HFFc6 (cell line): ENCODE measurements around the gene IRX4. TPM values are rescaled to one million over a fixed set of nuclear protein-coding genes. Genes with fewer than 3 reads are reported as not detected.

Source experiments
- DNase-seq: peaks from one replicate; pipeline ENCODE4 v3.0.0-alpha.2; 2018
- H3K27ac Mint-ChIP-seq: 2 replicates; pipeline ENCODE4 v1.8.0; 2020; ENCODE audit warnings: mild to moderate bottlenecking, mixed read lengths
- H3K27me3 Mint-ChIP-seq: 2 replicates; pipeline ENCODE4 v1.8.0; 2021; ENCODE audit warnings: mild to moderate bottlenecking, moderate library complexity, mixed read lengths; ENCODE audit not compliant: insufficient read depth
- H3K36me3 Mint-ChIP-seq: 2 replicates; pipeline ENCODE4 v1.8.0; 2021; ENCODE audit warnings: low read depth, mixed read lengths
- H3K4me1 Mint-ChIP-seq: 2 replicates; pipeline ENCODE4 v1.8.0; 2020; ENCODE audit warnings: low read depth, mixed read lengths
- H3K4me3 Mint-ChIP-seq: 2 replicates; pipeline ENCODE4 v1.8.0; 2020; ENCODE audit warnings: mild to moderate bottlenecking, moderate library complexity, mixed read lengths
- H3K9me3 Mint-ChIP-seq: 2 replicates; pipeline ENCODE4 v1.8.0; 2020; ENCODE audit warnings: mild to moderate bottlenecking, mixed read lengths
- CTCF ChIP-seq: fragments of 200-600 bp; sonication (generic); IDR thresholded peaks from 2 replicates; pipeline ENCODE4 v1.5.0; 2021; ENCODE audit warnings: antibody characterized with exemption, mild to moderate bottlenecking
- total RNA-seq, 6 experiments: library from RNA; stranded (reverse); fragmentation: NEBNext Ultra II Directional; extraction: Animal tissue kit (Norgen Biotek cat#: 25700); gene quantifications; 2 replicates in 1 of 6; 3 replicates in 5 of 6; pipeline ENCODE4 v1.2.3, GENCODE V29; 2021

Gene IRX4
- total RNA-seq, 6 experiments from 2014 or later, result not detected

GRCh38 chr5:1838013-1838412, 44.7 kb downstream of the IRX4 start:
- Mint-ChIP-seq H3K4me3 (no peak overlapping the region), H3K27ac (no peak overlapping the region), H3K9me3 (no peaks in the 10 kb centered on the region), H3K36me3 (no peaks in the 10 kb centered on the region), H3K27me3 (peaks cover 28% of the 10 kb centered on the region), H3K4me1 (no peaks in the 10 kb centered on the region)
- TF ChIP-seq CTCF, result no peak
- no peak for DNase-seq

GRCh38 chr5:1836891-1837880, 45.5 kb downstream of the IRX4 start:
- DNase-seq, result no peak
- Mint-ChIP-seq H3K4me3 (no peak overlapping the region), H3K4me1 (peaks cover 4% of the 10 kb centered on the region; the same call in 1 of the 2 replicates), H3K27me3 (peaks cover 29% of the 10 kb centered on the region), H3K27ac (no peak overlapping the region), H3K36me3 (no peaks in the 10 kb centered on the region), H3K9me3 (no peaks in the 10 kb centered on the region)
- no peak for TF ChIP-seq CTCF

- no peak overlapping the region for H3K27ac Mint-ChIP-seq
- H3K36me3 Mint-ChIP-seq, result no peaks in the 10 kb centered on the region
- H3K4me1 Mint-ChIP-seq, result peaks cover 9% of the 10 kb centered on the region; the same call in 1 of the 2 replicates
- H3K4me3 Mint-ChIP-seq, result no peak overlapping the region
- H3K27me3 Mint-ChIP-seq, result peaks cover 30% of the 10 kb centered on the region
- no peak for TF ChIP-seq CTCF
- H3K9me3 Mint-ChIP-seq, result no peaks in the 10 kb centered on the region
- no peak for DNase-seq
Observed at GRCh38 chr5:1836176-1836890, 46.4 kb downstream of the IRX4 start.

- no peak for DNase-seq
- Mint-ChIP-seq H3K36me3 (no peaks in the 10 kb centered on the region), H3K27me3 (peaks cover 32% of the 10 kb centered on the region), H3K4me3 (no peak overlapping the region), H3K27ac (no peak overlapping the region), H3K9me3 (no peaks in the 10 kb centered on the region), H3K4me1 (peaks cover 9% of the 10 kb centered on the region; the same call in 1 of the 2 replicates)
- no peak for TF ChIP-seq CTCF
Observed at GRCh38 chr5:1835431-1835830, 47.3 kb downstream of the IRX4 start.

- no peak for DNase-seq
- H3K27me3 Mint-ChIP-seq, result peaks cover 32% of the 10 kb centered on the region
- H3K36me3 Mint-ChIP-seq, result no peaks in the 10 kb centered on the region
- H3K27ac Mint-ChIP-seq, result no peak overlapping the region
- no peaks in the 10 kb centered on the region for H3K9me3 Mint-ChIP-seq
- no peak overlapping the region for H3K4me3 Mint-ChIP-seq
- H3K4me1 Mint-ChIP-seq, result peaks cover 9% of the 10 kb centered on the region; the same call in 1 of the 2 replicates
- no peak for TF ChIP-seq CTCF
Observed at GRCh38 chr5:1834721-1835429, 47.9 kb downstream of the IRX4 start.
